WERI-Rb-1 (cell line): ENCODE data around the gene TOP3A.

Experiments
- DNase-seq: peaks from one replicate; pipeline ENCODE4 v3.0.0-alpha.2; 2020
- H3K27ac ChIP-seq: fragments of 250-450 bp; sonication (Bioruptor Pico); 2 replicates; pipeline ENCODE4 v1.5.1; 2020; ENCODE audit warnings: mild to moderate bottlenecking, moderate library complexity
- H3K27me3 ChIP-seq: fragments of 250-450 bp; sonication (Bioruptor Pico); 2 replicates; pipeline ENCODE4 v1.5.1; 2021; ENCODE audit warnings: mild to moderate bottlenecking, low read depth, moderate library complexity; ENCODE audit not compliant: insufficient read depth, severe bottlenecking
- H3K36me3 ChIP-seq: fragments of 250-450 bp; sonication (Bioruptor Pico); 2 replicates; pipeline ENCODE4 v1.5.1; 2020; ENCODE audit warnings: mild to moderate bottlenecking, moderate library complexity
- H3K4me3 ChIP-seq: 2 replicates; pipeline ENCODE4 v1.5.1; 2011; ENCODE audit warnings: low read depth, mild to moderate bottlenecking, control low read depth, low read length
- H3K9me3 ChIP-seq: fragments of 250-450 bp; sonication (Bioruptor Pico); 2 replicates; pipeline ENCODE4 v1.5.1; 2021; ENCODE audit warnings: mild to moderate bottlenecking, moderate library complexity; ENCODE audit not compliant: severe bottlenecking
- TF ChIP-seq, protein P1 (sequence below): IDR thresholded peaks from 2 replicates; pipeline ENCODE4 v1.5.1; 2011; ENCODE audit warnings: low read depth, mild to moderate bottlenecking, control low read depth, inconsistent platforms, low read length

The TOP3A gene

DNA sequence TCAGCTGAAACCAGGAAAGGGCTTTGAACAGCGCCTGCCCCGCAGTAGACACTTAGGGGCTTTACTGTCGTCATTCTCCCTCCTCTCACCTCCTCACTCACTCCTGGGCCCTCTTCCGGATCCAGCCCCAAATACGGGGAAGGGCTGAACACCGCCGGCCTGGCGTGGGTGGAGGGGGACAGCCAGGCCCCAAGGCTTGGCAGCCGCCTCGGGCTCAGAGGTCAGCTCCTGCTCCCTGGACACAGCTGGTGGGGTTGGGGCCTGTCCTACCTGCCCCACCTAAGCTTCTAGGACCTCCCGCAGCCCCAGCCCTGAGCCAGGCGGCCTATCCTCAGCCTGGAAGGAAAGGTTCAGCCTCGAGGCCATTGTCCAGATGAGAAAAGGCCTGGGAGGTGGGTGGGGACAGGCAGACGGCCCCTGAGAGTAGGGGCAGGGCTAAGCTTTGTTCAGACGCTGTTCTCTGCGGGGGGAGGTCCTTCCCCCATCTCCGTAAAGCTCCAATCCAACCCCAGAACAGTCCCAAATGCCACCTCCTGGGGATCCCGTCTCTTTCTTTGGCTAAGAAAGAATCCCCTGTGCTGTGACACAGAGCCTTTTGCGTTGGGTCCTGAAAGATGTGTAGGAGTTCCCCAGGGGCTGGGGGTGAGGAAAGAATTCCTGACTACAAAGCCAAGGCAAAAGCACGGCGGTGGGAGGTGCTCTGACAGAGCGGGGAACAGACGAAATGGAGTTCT lies 90.2 kb downstream of the TOP3A start:
- TF ChIP-seq, protein P1, sequence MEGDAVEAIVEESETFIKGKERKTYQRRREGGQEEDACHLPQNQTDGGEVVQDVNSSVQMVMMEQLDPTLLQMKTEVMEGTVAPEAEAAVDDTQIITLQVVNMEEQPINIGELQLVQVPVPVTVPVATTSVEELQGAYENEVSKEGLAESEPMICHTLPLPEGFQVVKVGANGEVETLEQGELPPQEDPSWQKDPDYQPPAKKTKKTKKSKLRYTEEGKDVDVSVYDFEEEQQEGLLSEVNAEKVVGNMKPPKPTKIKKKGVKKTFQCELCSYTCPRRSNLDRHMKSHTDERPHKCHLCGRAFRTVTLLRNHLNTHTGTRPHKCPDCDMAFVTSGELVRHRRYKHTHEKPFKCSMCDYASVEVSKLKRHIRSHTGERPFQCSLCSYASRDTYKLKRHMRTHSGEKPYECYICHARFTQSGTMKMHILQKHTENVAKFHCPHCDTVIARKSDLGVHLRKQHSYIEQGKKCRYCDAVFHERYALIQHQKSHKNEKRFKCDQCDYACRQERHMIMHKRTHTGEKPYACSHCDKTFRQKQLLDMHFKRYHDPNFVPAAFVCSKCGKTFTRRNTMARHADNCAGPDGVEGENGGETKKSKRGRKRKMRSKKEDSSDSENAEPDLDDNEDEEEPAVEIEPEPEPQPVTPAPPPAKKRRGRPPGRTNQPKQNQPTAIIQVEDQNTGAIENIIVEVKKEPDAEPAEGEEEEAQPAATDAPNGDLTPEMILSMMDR, result no peak
- Histone ChIP-seq H3K27ac (peak overlapping the region; percentile 73), H3K36me3 (no peaks in the 10 kb centered on the region), H3K9me3 (no peaks in the 10 kb centered on the region), H3K27me3 (no peaks in the 10 kb centered on the region), H3K4me3 (peak overlapping the region; percentile 36)
- peak; percentile 58 for DNase-seq

DNA sequence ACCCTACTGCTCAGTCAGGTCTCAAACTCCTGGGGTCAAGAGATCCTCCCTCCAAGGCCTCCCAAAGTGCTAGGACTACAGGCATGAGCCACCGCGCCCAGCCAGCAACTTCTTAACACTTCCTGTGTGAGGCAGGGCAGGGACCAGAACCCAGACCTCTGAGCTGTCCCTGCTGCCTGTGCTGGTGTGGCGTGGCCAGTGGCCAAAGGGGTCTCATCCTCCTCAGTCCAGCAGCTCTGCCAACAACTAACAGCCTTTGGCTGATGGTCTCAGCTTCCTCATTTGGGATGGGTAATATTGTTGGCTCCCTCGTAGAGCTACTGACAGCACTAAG lies 90.8 kb downstream of the TOP3A start:
- Histone ChIP-seq H3K27me3 (no peaks in the 10 kb centered on the region), H3K9me3 (no peaks in the 10 kb centered on the region), H3K36me3 (no peaks in the 10 kb centered on the region), H3K27ac (peak overlapping the region; percentile 73), H3K4me3 (no peak overlapping the region)
- no peak for DNase-seq
- TF ChIP-seq, protein P1, result no peak
